Keratinocyte (primary cell): ENCODE results near the gene ZNF423. TPM values are rescaled to one million over a fixed set of nuclear protein-coding genes. Genes with fewer than 3 reads are reported as not detected.

Experiments used
- DNase-seq: peaks from one replicate; pipeline ENCODE4 v3.0.0-alpha.2; 2011; ENCODE audit warnings: low read depth, missing footprints, low spot score
- FAIRE-seq: peaks from 2 replicates; lab custom pipeline; 2011; peaks lifted over from hg19 to GRCh38; lab: Jason Lieb, UNC
- H2AFZ ChIP-seq: 2 replicates; pipeline ENCODE4 v1.6.0; 2012; ENCODE audit warnings: low read length, control low read depth, inconsistent platforms; ENCODE audit not compliant: control insufficient read depth
- H3K27ac ChIP-seq: 2 replicates; pipeline ENCODE4 v1.5.1; 2011; ENCODE audit warnings: low read length; ENCODE audit not compliant: control insufficient read depth, insufficient read depth
- H3K27me3 ChIP-seq: 3 replicates; pipeline ENCODE4 v1.6.0; 2011; ENCODE audit warnings: low read length; ENCODE audit not compliant: control insufficient read depth, insufficient read depth; ENCODE audit errors: extremely low read depth
- H3K36me3 ChIP-seq, 2 experiments: 2 replicates in 1 of 2; 3 replicates in 1 of 2; pipeline ENCODE4 v1.5.1; 2011; ENCODE audit warnings: low read length in 2 of 2, mild to moderate bottlenecking in 1 of 2; ENCODE audit not compliant: control insufficient read depth in 2 of 2, insufficient read depth in 2 of 2; ENCODE audit errors: extremely low read depth in 1 of 2
- H3K4me1 ChIP-seq: 3 replicates; pipeline ENCODE4 v1.5.1; 2011; ENCODE audit warnings: low read length; ENCODE audit not compliant: control insufficient read depth, insufficient read depth; ENCODE audit errors: extremely low read depth
- H3K4me2 ChIP-seq: 3 replicates; pipeline ENCODE4 v1.6.0; 2011; ENCODE audit warnings: low read depth, low read length; ENCODE audit not compliant: control insufficient read depth, insufficient read depth; ENCODE audit errors: extremely low read depth
- H3K4me3 ChIP-seq, 3 experiments: fragments of 200-600 bp in 1 of 3; sonication (generic) in 1 of 3; 2 replicates in 2 of 3; 3 replicates in 1 of 3; pipeline ENCODE4 v1.5.1; 2011 to 2016; ENCODE audit warnings: low read length in 3 of 3, mild to moderate bottlenecking in 3 of 3, control low read depth in 2 of 3, inconsistent platforms in 1 of 3, low read depth in 1 of 3, mixed read lengths in 1 of 3, mixed run types in 1 of 3, moderate library complexity in 1 of 3; ENCODE audit not compliant: control insufficient read depth in 2 of 3, insufficient read depth in 2 of 3; ENCODE audit errors: extremely low read depth in 1 of 3
- H3K79me2 ChIP-seq: 2 replicates; pipeline ENCODE4 v1.6.0; 2012; ENCODE audit warnings: low read length; ENCODE audit not compliant: control insufficient read depth, insufficient read depth
- H3K9ac ChIP-seq: 3 replicates; pipeline ENCODE4 v1.6.0; 2011; ENCODE audit warnings: low read length; ENCODE audit not compliant: control insufficient read depth, insufficient read depth; ENCODE audit errors: extremely low read depth
- H3K9me1 ChIP-seq: 3 replicates; pipeline ENCODE4 v1.6.0; 2011; ENCODE audit warnings: low read length; ENCODE audit not compliant: control insufficient read depth, insufficient read depth; ENCODE audit errors: extremely low read depth
- H3K9me3 ChIP-seq: 2 replicates; pipeline ENCODE4 v1.5.1; 2012; ENCODE audit warnings: low read depth, low read length; ENCODE audit not compliant: control insufficient read depth
- H4K20me1 ChIP-seq: 3 replicates; pipeline ENCODE4 v1.6.0; 2011; ENCODE audit warnings: low read length; ENCODE audit not compliant: control insufficient read depth, insufficient read depth; ENCODE audit errors: extremely low read depth
- CTCF ChIP-seq, 3 experiments: IDR thresholded peaks in 1 of 3; conservative IDR thresholded peaks in 1 of 3; optimal IDR thresholded peaks in 1 of 3; 2 replicates in 2 of 3; 3 replicates in 1 of 3; pipeline versions ENCODE3 to v1.5.1; 2011; ENCODE audit warnings: low read length in 3 of 3, mild to moderate bottlenecking in 3 of 3, moderate library complexity in 2 of 3, control low read depth in 1 of 3, inconsistent platforms in 1 of 3; ENCODE audit not compliant: insufficient read depth in 2 of 3; ENCODE audit errors: extremely low read depth in 1 of 3
- EZH2 ChIP-seq: IDR thresholded peaks from one replicate; pipeline ENCODE4 v1.6.1; 2012; ENCODE audit warnings: inconsistent platforms, mild to moderate bottlenecking, low read length, moderate library complexity
- dilution Hi-C: fragments of 300-500 bp; cut with MboI; formaldehyde crosslinking; loops from one replicate; pipeline ENCODE4 v1.7.0; 2020; ENCODE audit warnings: low sequenced_read_pairs; ENCODE audit not compliant: extremely low pct_ligation_motif_present
- polyA plus RNA-seq, 5 experiments: library from polyadenylated mRNA; depleted of rRNA in 3 of 5; stranded (reverse) in 3 of 5; stranded (forward) in 1 of 5; unstranded in 1 of 5; fragments of >200 nt; gene quantifications; 1 replicate in 1 of 5; 2 replicates in 3 of 5; 3 replicates in 1 of 5; pipeline versions ENCODE4 v1.2.1 to v1.2.3, GENCODE V29; 2011 to 2012; ENCODE audit warnings: missing spikeins in 2 of 5, low read depth in 1 of 5, low replicate concordance in 1 of 5

ZNF423 gene
- polyA plus RNA-seq, 1 donor (not counting 4 experiments of a cell fraction or from before 2014, with no cell fraction given) = 0.05 TPM

- no peak for FAIRE-seq
- H3K27me3 ChIP-seq = no peaks in the 10 kb centered on the region
- no peak overlapping the region for H3K9ac ChIP-seq
- dilution Hi-C loops = no loop called here
- no peak overlapping the region for H3K27ac ChIP-seq
- H4K20me1 ChIP-seq = no peaks in the 10 kb centered on the region
- no peak overlapping the region for H2AFZ ChIP-seq
- no peak for DNase-seq
- H3K4me3 ChIP-seq = no peak overlapping the region
- H3K4me2 ChIP-seq = no peak overlapping the region
- no peaks in the 10 kb centered on the region for H3K9me3 ChIP-seq
- no peaks in the 10 kb centered on the region for H3K9me1 ChIP-seq
- TF ChIP-seq EZH2 (no peak), CTCF (optimal IDR thresholded peaks at IDR 0.05 in 1 of 3, IDR thresholded peaks at IDR 0.05 in 1 of 3, conservative IDR thresholded peaks at IDR 0.05 in 1 of 3; ENCODE audit: extremely low read depth in 1 of 3, insufficient read depth in 2 of 3, low read length in 3 of 3) (no peak)
- no peaks in the 10 kb centered on the region for H3K4me1 ChIP-seq
- no peaks in the 10 kb centered on the region for H3K36me3 ChIP-seq
- H3K79me2 ChIP-seq = no peaks in the 10 kb centered on the region
Measured at GRCh38 chr16:49484451-49484849, 371.5 kb downstream of the ZNF423 start.

GRCh38 chr16:49483651-49484450 is 372.1 kb downstream of the ZNF423 start:
- Histone ChIP-seq H3K9me3 (no peaks in the 10 kb centered on the region), H3K27me3 (no peaks in the 10 kb centered on the region), H3K9me1 (no peaks in the 10 kb centered on the region), H3K4me2 (no peak overlapping the region), H3K36me3 (no peaks in the 10 kb centered on the region), H4K20me1 (no peaks in the 10 kb centered on the region), H3K4me3 (no peak overlapping the region), H3K79me2 (no peaks in the 10 kb centered on the region), H2AFZ (no peak overlapping the region), H3K9ac (no peak overlapping the region), H3K4me1 (no peaks in the 10 kb centered on the region), H3K27ac (no peak overlapping the region)
- FAIRE-seq (no peak), DNase-seq (no peak)
- no peak for TF ChIP-seq EZH2
- TF ChIP-seq CTCF (optimal IDR thresholded peaks at IDR 0.05 in 1 of 3, IDR thresholded peaks at IDR 0.05 in 1 of 3, conservative IDR thresholded peaks at IDR 0.05 in 1 of 3; ENCODE audit: extremely low read depth in 1 of 3, insufficient read depth in 2 of 3, low read length in 3 of 3) = no peak
- dilution Hi-C loops = no loop called here
